ENCODE measurements around the gene ADAMTS17.

- TF ChIP-seq CTCF (IDR thresholded peaks at IDR 0.05) (no peak), REST (IDR thresholded peaks at IDR 0.05) (no peak), MYC (IDR thresholded peaks at IDR 0.05; ENCODE audit: borderline replicate concordance, low read length) (no peak), HMGXB4 (CRISPR knock-in tag; IDR thresholded peaks at IDR 0.05; ENCODE audit: borderline replicate concordance) (no peak), RCOR1 (IDR thresholded peaks at IDR 0.05; ENCODE audit: low read depth, low read length) (no peak), POLR2A (IDR thresholded peaks at IDR 0.05; ENCODE audit: low read length) (no peak), CHD2 (IDR thresholded peaks at IDR 0.05; ENCODE audit: low read length, partially characterized antibody) (no peak)
- TF ChIP-seq, protein P1, sequence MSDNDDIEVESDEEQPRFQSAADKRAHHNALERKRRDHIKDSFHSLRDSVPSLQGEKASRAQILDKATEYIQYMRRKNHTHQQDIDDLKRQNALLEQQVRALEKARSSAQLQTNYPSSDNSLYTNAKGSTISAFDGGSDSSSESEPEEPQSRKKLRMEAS (IDR thresholded peaks at IDR 0.05), result no peak
Measured at GRCh38 chr15:100007609-100008008, 334.2 kb downstream of the ADAMTS17 start.

Measured in A549 (cell line).